IMR-90 (cell line): ENCODE data around the gene ASB16. TPM values are rescaled to one million over a fixed set of nuclear protein-coding genes. Genes with fewer than 3 reads are reported as not detected.

Experiments used
- ATAC-seq: fragments of 200-7000 bp; cut with Tn5 transposase; 2 replicates; pipeline ENCODE4 v1.9.1; 2020; ENCODE audit warnings: low read depth, mild to moderate bottlenecking, moderate library complexity
- BruUV-seq: library from RNA; stranded (reverse); fragments of 400-500 nt; replicated peaks from 2 replicates; lab custom pipeline; 2021; lab: Mats Ljungman, UMichigan
- CTCF ChIA-PET: fragments of 300-600 bp; formaldehyde crosslinking; extraction: SDS; loops from one replicate; lab custom pipeline; 2021; ENCODE audit warnings: antibody characterized with exemption; lab: Yijun Ruan, JAX
- POLR2A ChIA-PET: fragments of 300-600 bp; sonication (Branson Sonifier 250); formaldehyde crosslinking; loops from one replicate; lab custom pipeline; 2022; ENCODE audit warnings: antibody characterized with exemption; ENCODE audit not compliant: unreplicated experiment; lab: Charles Lee
- DNase-seq: peaks from one replicate; pipeline ENCODE4 v3.0.0; 2013
- H2AFZ ChIP-seq: replicated peaks from 2 replicates; pipeline ENCODE3; 2013; ENCODE audit warnings: low read length, mild to moderate bottlenecking; ENCODE audit not compliant: poor library complexity
- H2AK5ac ChIP-seq: 2 replicates; pipeline ENCODE4 v1.6.1; 2013; ENCODE audit warnings: low read depth, low read length, inconsistent platforms
- H2AK9ac ChIP-seq: replicated peaks from 2 replicates; pipeline ENCODE3; 2013; ENCODE audit warnings: mild to moderate bottlenecking, low read depth, low read length, moderate library complexity; ENCODE audit not compliant: poor library complexity
- H2BK120ac ChIP-seq: 2 replicates; pipeline ENCODE4 v1.6.1; 2013; ENCODE audit warnings: low read depth, low read length, inconsistent platforms
- H2BK15ac ChIP-seq: 3 replicates; pipeline ENCODE4 v1.6.1; 2013; ENCODE audit warnings: low read depth, low read length, inconsistent platforms
- H2BK20ac ChIP-seq: 2 replicates; pipeline ENCODE4 v1.6.1; 2013; ENCODE audit warnings: low read depth, mild to moderate bottlenecking, inconsistent platforms, low read length, moderate library complexity
- H2BK5ac ChIP-seq: 2 replicates; pipeline ENCODE4 v1.6.1; 2013; ENCODE audit warnings: mild to moderate bottlenecking, low read depth, low read length, inconsistent platforms; ENCODE audit not compliant: poor library complexity, severe bottlenecking
- H3K14ac ChIP-seq: replicated peaks from 2 replicates; pipeline ENCODE4 v1.6.1; 2013; ENCODE audit warnings: low read depth, low read length, inconsistent platforms
- H3K18ac ChIP-seq: 2 replicates; pipeline ENCODE4 v1.6.1; 2013; ENCODE audit warnings: low read depth, low read length, control low read depth
- H3K23ac ChIP-seq: 2 replicates; pipeline ENCODE4 v1.6.1; 2013; ENCODE audit warnings: low read depth, low read length, inconsistent platforms
- H3K27ac ChIP-seq: 2 replicates; pipeline ENCODE4 v1.5.1; 2013; ENCODE audit warnings: mild to moderate bottlenecking, control low read depth, low read length; ENCODE audit not compliant: insufficient read depth
- H3K27me3 ChIP-seq: 2 replicates; pipeline ENCODE4 v1.6.1; 2013; ENCODE audit warnings: low read length; ENCODE audit not compliant: control insufficient read depth, insufficient read depth
- H3K36me3 ChIP-seq: 2 replicates; pipeline ENCODE4 v1.6.1; 2013; ENCODE audit warnings: low read length, mixed read lengths; ENCODE audit not compliant: control insufficient read depth, insufficient read depth
- H3K4ac ChIP-seq: 2 replicates; pipeline ENCODE4 v1.6.1; 2013; ENCODE audit warnings: low read depth, low read length, inconsistent platforms
- H3K4me1 ChIP-seq: 2 replicates; pipeline ENCODE4 v1.6.1; 2013; ENCODE audit warnings: low read length, mixed read lengths; ENCODE audit not compliant: control insufficient read depth, insufficient read depth
- H3K4me2 ChIP-seq: 2 replicates; pipeline ENCODE4 v1.6.1; 2013; ENCODE audit warnings: low read depth, mild to moderate bottlenecking, control low read depth, low read length, moderate library complexity
- H3K4me3 ChIP-seq: 2 replicates; pipeline ENCODE4 v1.5.1; 2013; ENCODE audit warnings: low read depth, mild to moderate bottlenecking, control low read depth, low read length, moderate library complexity; ENCODE audit not compliant: insufficient read depth
- H3K56ac ChIP-seq: 2 replicates; pipeline ENCODE4 v1.6.1; 2013; ENCODE audit warnings: low read length, inconsistent platforms; ENCODE audit not compliant: insufficient read depth; ENCODE audit errors: extremely low read depth
- H3K79me1 ChIP-seq, 2 experiments: 2 replicates each; pipeline ENCODE4 v1.6.1; 2013; ENCODE audit warnings: low read length in 2 of 2, inconsistent platforms in 1 of 2, low read depth in 1 of 2
- H3K9ac ChIP-seq: 2 replicates; pipeline ENCODE4 v1.6.1; 2013; ENCODE audit warnings: low read depth, low read length, control low read depth
- H3K9me1 ChIP-seq: 2 replicates; pipeline ENCODE4 v1.6.1; 2013; ENCODE audit warnings: low read length, inconsistent platforms; ENCODE audit not compliant: insufficient read depth
- H3K9me3 ChIP-seq: 2 replicates; pipeline ENCODE4 v1.6.1; 2013; ENCODE audit warnings: low read length; ENCODE audit not compliant: control insufficient read depth, insufficient read depth
- H4K20me1 ChIP-seq: 2 replicates; pipeline ENCODE4 v1.6.1; 2013; ENCODE audit warnings: low read length, inconsistent platforms; ENCODE audit not compliant: insufficient read depth
- H4K5ac ChIP-seq: 2 replicates; pipeline ENCODE4 v1.6.1; 2013; ENCODE audit warnings: mild to moderate bottlenecking, low read depth, low read length, control low read depth
- H4K8ac ChIP-seq, 2 experiments: 2 replicates each; pipeline ENCODE4 v1.6.1; 2013; ENCODE audit warnings: low read depth in 2 of 2, low read length in 2 of 2, control low read depth in 1 of 2, inconsistent platforms in 1 of 2
- H4K91ac ChIP-seq: 2 replicates; pipeline ENCODE4 v1.6.1; 2013; ENCODE audit warnings: low read depth, low read length, inconsistent platforms; ENCODE audit not compliant: insufficient read depth
- BHLHE40 ChIP-seq: fragments of 150-350 bp; IDR thresholded peaks from 2 replicates; pipeline ENCODE4 v1.6.1; 2016; ENCODE audit warnings: mild to moderate bottlenecking, low read depth, low read length
- CEBPB ChIP-seq: IDR thresholded peaks from 2 replicates; pipeline ENCODE4 v1.6.1; 2012; ENCODE audit warnings: low read depth, low read length, improper control_type of control experiment
- RAD21 ChIP-seq: IDR thresholded peaks from 2 replicates; pipeline ENCODE4 v1.6.1; 2012; ENCODE audit warnings: low read length, improper control_type of control experiment
- WGBS, 2 experiments: methylation state at CpG; one replicate each; pipeline versions ENCODE4 v1.1.5 to v1.1.7; 2013; ENCODE audit warnings: missing lambda C conversion rate in 2 of 2; ENCODE audit not compliant: insufficient read length in 1 of 2; ENCODE audit errors: extremely low coverage in 2 of 2; 5-methylcytosine and 5-hydroxymethylcytosine counted together
- dilution Hi-C: fragments of 300-500 bp; cut with HindIII; formaldehyde crosslinking; loops from one replicate; pipeline ENCODE4 v1.14.3; 2018; ENCODE audit warnings: low sequenced_read_pairs; ENCODE audit not compliant: unreplicated experiment
- in situ Hi-C: fragments of 300-500 bp; cut with MboI; formaldehyde crosslinking; loops from 3 replicates; pipeline ENCODE4 v1.14.3; 2019; ENCODE audit warnings: low sequenced_read_pairs, inconsistent platforms, mixed read lengths
- intact Hi-C: fragments of 100-400 bp; cut with micrococcal nuclease; formaldehyde crosslinking; loops from 2 replicates; pipeline ENCODE4 v1.10.0; 2022
- polyA plus RNA-seq, 3 experiments: library from polyadenylated mRNA; depleted of rRNA; stranded (reverse); fragments of >200 nt; gene quantifications; 2 replicates each; pipeline ENCODE4 v1.2.3, GENCODE V29; 2012; ENCODE audit warnings: low replicate concordance in 1 of 3
- total RNA-seq: library from RNA; depleted of rRNA; stranded (reverse); fragments of >200 nt; gene quantifications from 2 replicates; pipeline ENCODE4 v1.2.3, GENCODE V29; 2012

The ASB16 gene
- total and polyA plus RNA-seq, 2 of the 4 experiments (the other 2 are of a cell fraction): 0.05 TPM; not detected in 1

GRCh38 chr17:44134752-44135568 lies 35.5 kb upstream of the ASB16 start:
- H2BK20ac ChIP-seq: no peak overlapping the region
- H4K20me1 ChIP-seq: no peaks in the 10 kb centered on the region
- intact Hi-C loops (no loop called here), dilution Hi-C loops (no loop called here), in situ Hi-C loops (no loop called here)
- no peak overlapping the region for H4K5ac ChIP-seq
- H3K4ac ChIP-seq: no peak overlapping the region; the same call in 1 of the 2 replicates
- H3K9me3 ChIP-seq: no peaks in the 10 kb centered on the region
- H3K4me1 ChIP-seq: peaks cover 9% of the 10 kb centered on the region
- peak overlapping the region; percentile 50; the same call in 1 of the 3 replicates for H2BK15ac ChIP-seq
- H3K27ac ChIP-seq: no peak overlapping the region
- no peak overlapping the region for H3K56ac ChIP-seq
- H2BK120ac ChIP-seq: no peak overlapping the region
- H3K18ac ChIP-seq: no peak overlapping the region
- WGBS, 2 experiments: 92% methylated on average over 6 of the region's 9 CpGs; no CpG with 5 or more reads in 1 of the 2 experiments
- no peak overlapping the region for H3K4me2 ChIP-seq
- H2AK9ac ChIP-seq: peak overlapping the region; percentile 15
- no peak overlapping the region for H3K9ac ChIP-seq
- CTCF ChIA-PET: no interaction called here
- no peak overlapping the region for H2BK5ac ChIP-seq
- H4K8ac ChIP-seq: no peak overlapping the region
- H2AK5ac ChIP-seq: peak overlapping the region; percentile 43; the same call in 1 of the 2 replicates
- H3K23ac ChIP-seq: no peak overlapping the region
- H3K9me1 ChIP-seq: peaks cover 16% of the 10 kb centered on the region
- POLR2A ChIA-PET: no interaction called here
- no peaks in the 10 kb centered on the region; a peak in 1 of 4 replicates for H3K79me1 ChIP-seq
- no peak overlapping the region for H3K4me3 ChIP-seq
- ATAC-seq (no peak), DNase-seq (no peak)
- peak overlapping the region; percentile 56 for H2AFZ ChIP-seq
- H3K14ac ChIP-seq: no peak overlapping the region
- no peak overlapping the region for H4K91ac ChIP-seq
- no peaks in the 10 kb centered on the region for H3K27me3 ChIP-seq
- no TSS peak for BruUV-seq
- no peak for TF ChIP-seq RAD21
- TF ChIP-seq BHLHE40: no peak
- TF ChIP-seq CEBPB: no peak
- H3K36me3 ChIP-seq: no peaks in the 10 kb centered on the region
